Neuronal stem cell (in vitro differentiated cells): Measurements from ENCODE around the gene VTI1A.

Experiments used
- DNase-seq: peaks from one replicate; pipeline ENCODE4 v3.0.0-alpha.2; 2013; ENCODE audit warnings: low spot score
- H2AFZ ChIP-seq: one replicate; pipeline ENCODE4 v1.6.1; 2013; ENCODE audit warnings: mild to moderate bottlenecking, low read length, inconsistent platforms
- H2AK5ac ChIP-seq: 2 replicates; pipeline ENCODE4 v1.6.1; 2013; ENCODE audit warnings: low read depth, mild to moderate bottlenecking, inconsistent platforms, low read length, moderate library complexity, mixed read lengths
- H2BK120ac ChIP-seq: 2 replicates; pipeline ENCODE4 v1.6.1; 2013; ENCODE audit warnings: low read depth, mild to moderate bottlenecking, inconsistent platforms, low read length, moderate library complexity, mixed read lengths
- H2BK12ac ChIP-seq: one replicate; pipeline ENCODE4 v1.6.1; 2013; ENCODE audit warnings: low read length, inconsistent platforms
- H2BK15ac ChIP-seq: 2 replicates; pipeline ENCODE4 v1.6.1; 2013; ENCODE audit warnings: mild to moderate bottlenecking, low read length, inconsistent platforms, mixed read lengths
- H2BK5ac ChIP-seq: one replicate; pipeline ENCODE4 v1.6.1; 2013; ENCODE audit warnings: inconsistent platforms, mild to moderate bottlenecking, low read length, moderate library complexity
- H3K14ac ChIP-seq: one replicate; pipeline ENCODE4 v1.6.1; 2013; ENCODE audit warnings: low read length, inconsistent platforms
- H3K18ac ChIP-seq: 2 replicates; pipeline ENCODE4 v1.6.1; 2013; ENCODE audit warnings: low read length, inconsistent platforms
- H3K23ac ChIP-seq: 2 replicates; pipeline ENCODE4 v1.6.1; 2013; ENCODE audit warnings: low read depth, mild to moderate bottlenecking, mixed read lengths, low read length, inconsistent platforms; ENCODE audit not compliant: poor library complexity
- H3K27ac ChIP-seq: replicated peaks from 3 replicates; pipeline ENCODE4 v1.5.1; 2013; ENCODE audit warnings: low read length, inconsistent platforms
- H3K27me3 ChIP-seq, 3 experiments: 2 replicates each; pipeline ENCODE4 v1.6.1; 2013; ENCODE audit warnings: low read length in 3 of 3, mild to moderate bottlenecking in 2 of 3, inconsistent platforms in 1 of 3, low read depth in 1 of 3, mixed read lengths in 1 of 3, moderate library complexity in 1 of 3; ENCODE audit not compliant: control insufficient read depth in 3 of 3, insufficient read depth in 3 of 3
- H3K36me3 ChIP-seq, 2 donors: replicated peaks in 1 of 2; 2 replicates each; pipeline ENCODE4 v1.6.1; 2013; ENCODE audit warnings: low read length in 2 of 2; ENCODE audit not compliant: control insufficient read depth in 2 of 2, insufficient read depth in 2 of 2
- H3K4ac ChIP-seq: 2 replicates; pipeline ENCODE4 v1.6.1; 2013; ENCODE audit warnings: inconsistent platforms, mild to moderate bottlenecking, low read length, moderate library complexity
- H3K4me1 ChIP-seq, 2 donors: 1 replicate in 1 of 2; 2 replicates in 1 of 2; pipeline ENCODE4 v1.6.1; 2013; ENCODE audit warnings: low read length in 2 of 2, low read depth in 1 of 2; ENCODE audit not compliant: control insufficient read depth in 2 of 2, insufficient read depth in 1 of 2
- H3K4me2 ChIP-seq: one replicate; pipeline ENCODE4 v1.6.1; 2013; ENCODE audit warnings: mild to moderate bottlenecking, low read length, inconsistent platforms; ENCODE audit not compliant: insufficient read depth, poor library complexity, severe bottlenecking
- H3K4me3 ChIP-seq, 2 donors: 2 replicates each; pipeline ENCODE4 v1.5.1; 2013; ENCODE audit warnings: low read length in 2 of 2, mild to moderate bottlenecking in 2 of 2, inconsistent platforms in 1 of 2, moderate library complexity in 1 of 2
- H3K79me1 ChIP-seq: one replicate; pipeline ENCODE4 v1.6.1; 2013; ENCODE audit warnings: low read depth, mild to moderate bottlenecking, inconsistent platforms, low read length, moderate library complexity
- H3K9ac ChIP-seq: one replicate; pipeline ENCODE4 v1.6.1; 2013; ENCODE audit warnings: mild to moderate bottlenecking, low read depth, low read length, inconsistent platforms; ENCODE audit not compliant: poor library complexity
- H3K9me3 ChIP-seq, 2 donors: replicated peaks in 1 of 2; 2 replicates each; pipeline versions ENCODE3 to v1.6.1; 2013; ENCODE audit warnings: low read length in 2 of 2, mild to moderate bottlenecking in 2 of 2, inconsistent platforms in 1 of 2, low read depth in 1 of 2, mixed read lengths in 1 of 2, moderate library complexity in 1 of 2; ENCODE audit not compliant: control insufficient read depth in 2 of 2, insufficient read depth in 1 of 2
- H4K8ac ChIP-seq: one replicate; pipeline ENCODE4 v1.6.1; 2013; ENCODE audit warnings: low read depth, mild to moderate bottlenecking, inconsistent platforms, low read length, moderate library complexity
- H4K91ac ChIP-seq: one replicate; pipeline ENCODE4 v1.6.1; 2013; ENCODE audit warnings: low read length, low read depth, mild to moderate bottlenecking, inconsistent platforms; ENCODE audit not compliant: poor library complexity
- WGBS, 2 donors: extraction: QIAGEN DNeasy Blood & Tissue Kit; methylation state at CpG; one replicate each; pipeline ENCODE4 v1.1.7; 2013; ENCODE audit warnings: missing lambda C conversion rate in 2 of 2, mixed read lengths in 1 of 2; ENCODE audit not compliant: insufficient read length in 2 of 2, insufficient replicate concordance in 1 of 2; ENCODE audit errors: extremely low coverage in 2 of 2; 5-methylcytosine and 5-hydroxymethylcytosine counted together

Gene VTI1A

GRCh38 chr10:112823007-112823406, 376.0 kb downstream of the VTI1A start:
- Histone ChIP-seq H3K36me3 (no peaks in the 10 kb centered on the region), H3K4me3 (no peak overlapping the region), H3K27ac (no peak overlapping the region), H2BK15ac (no peak overlapping the region), H4K8ac (no peak overlapping the region), H3K4me1 (peaks cover 5 to 8% of the 10 kb centered on the region in 2 donors), H2AK5ac (no peak overlapping the region), H3K18ac (no peak overlapping the region), H4K91ac (no peak overlapping the region), H2BK120ac (no peak overlapping the region), H2BK12ac (no peak overlapping the region), H3K4me2 (no peak overlapping the region), H3K14ac (no peak overlapping the region), H3K9me3 (no peaks in the 10 kb centered on the region), H3K23ac (no peak overlapping the region), H3K79me1 (peaks cover 2% of the 10 kb centered on the region), H3K4ac (no peak overlapping the region), H2AFZ (no peak overlapping the region), H3K9ac (no peak overlapping the region), H2BK5ac (no peak overlapping the region), H3K27me3 (no peaks in the 10 kb centered on the region)
- WGBS, 2 donors, result no CpG with 5 or more reads among the region's 5 CpGs
- DNase-seq, result no peak

GRCh38 chr10:112823604-112824003, 376.6 kb downstream of the VTI1A start:
- Histone ChIP-seq H2AK5ac (peak overlapping the region; percentile 32), H4K91ac (no peak overlapping the region), H3K9me3 (no peaks in the 10 kb centered on the region), H3K36me3 (no peaks in the 10 kb centered on the region), H3K4me2 (no peak overlapping the region), H4K8ac (no peak overlapping the region), H2BK15ac (no peak overlapping the region), H3K27me3 (no peaks in the 10 kb centered on the region), H2BK5ac (no peak overlapping the region), H3K79me1 (peaks cover 2% of the 10 kb centered on the region), H3K18ac (no peak overlapping the region), H3K4ac (no peak overlapping the region), H2BK12ac (no peak overlapping the region), H3K23ac (no peak overlapping the region), H2BK120ac (no peak overlapping the region), H3K4me3 (no peak overlapping the region), H3K27ac (no peak overlapping the region), H3K4me1 (peaks cover 3 to 5% of the 10 kb centered on the region in 2 donors), H3K9ac (no peak overlapping the region), H2AFZ (no peak overlapping the region), H3K14ac (no peak overlapping the region)
- WGBS, 2 donors, result no CpG with 5 or more reads among the region's 7 CpGs
- no peak for DNase-seq

- H2AK5ac ChIP-seq, result no peak overlapping the region
- H3K27me3 ChIP-seq, result no peaks in the 10 kb centered on the region
- DNase-seq, result no peak
- no peak overlapping the region for H2AFZ ChIP-seq
- H2BK15ac ChIP-seq, result no peak overlapping the region
- no peak overlapping the region for H2BK12ac ChIP-seq
- no peak overlapping the region for H3K4me2 ChIP-seq
- no peak overlapping the region for H3K27ac ChIP-seq
- no peaks in the 10 kb centered on the region for H3K36me3 ChIP-seq
- peaks cover 3 to 5% of the 10 kb centered on the region in 2 donors for H3K4me1 ChIP-seq
- H2BK5ac ChIP-seq, result no peak overlapping the region
- H3K14ac ChIP-seq, result no peak overlapping the region
- no peak overlapping the region for H4K91ac ChIP-seq
- H3K4ac ChIP-seq, result no peak overlapping the region
- H3K9ac ChIP-seq, result no peak overlapping the region
- H3K9me3 ChIP-seq, result no peaks in the 10 kb centered on the region
- H4K8ac ChIP-seq, result no peak overlapping the region
- no CpG with 5 or more reads among the region's 7 CpGs for WGBS, 2 donors
- no peak overlapping the region for H2BK120ac ChIP-seq
- H3K18ac ChIP-seq, result no peak overlapping the region
- no peaks in the 10 kb centered on the region for H3K79me1 ChIP-seq
- H3K23ac ChIP-seq, result no peak overlapping the region
- no peak overlapping the region for H3K4me3 ChIP-seq
These were observed 379.1 kb downstream of the VTI1A start for GRCh38 chr10:112826018-112826697.

- Histone ChIP-seq H3K36me3 (no peaks in the 10 kb centered on the region), H3K14ac (no peak overlapping the region), H3K23ac (no peak overlapping the region), H3K79me1 (no peaks in the 10 kb centered on the region), H2AFZ (no peak overlapping the region), H2BK120ac (no peak overlapping the region), H4K8ac (no peak overlapping the region), H3K4me1 (peaks cover 3 to 5% of the 10 kb centered on the region in 2 donors), H3K4me2 (no peak overlapping the region), H2BK5ac (no peak overlapping the region), H3K9ac (no peak overlapping the region), H4K91ac (no peak overlapping the region), H3K4ac (no peak overlapping the region), H3K18ac (no peak overlapping the region), H3K27me3 (no peaks in the 10 kb centered on the region), H3K27ac (no peak overlapping the region), H2BK12ac (no peak overlapping the region), H2AK5ac (no peak overlapping the region), H3K4me3 (no peak overlapping the region), H2BK15ac (peak overlapping the region; percentile 45), H3K9me3 (no peaks in the 10 kb centered on the region)
- no peak for DNase-seq
- no CpG with 5 or more reads among the region's 14 CpGs for WGBS, 2 donors
These were observed 380.1 kb downstream of the VTI1A start for GRCh38 chr10:112827086-112827485.
